ENCODE measurements around the gene EIF2B4. TPM values are rescaled to one million over a fixed set of nuclear protein-coding genes. Genes with fewer than 3 reads are reported as not detected.
"Not testable (repeated sequence)": the region's sequence is repeated elsewhere in the genome, so short reads cannot be mapped to it uniquely, and the experiment has no call there.

Gene EIF2B4
- total RNA-seq, 1 experiment from 2014 or later: 57.2 TPM

DNA sequence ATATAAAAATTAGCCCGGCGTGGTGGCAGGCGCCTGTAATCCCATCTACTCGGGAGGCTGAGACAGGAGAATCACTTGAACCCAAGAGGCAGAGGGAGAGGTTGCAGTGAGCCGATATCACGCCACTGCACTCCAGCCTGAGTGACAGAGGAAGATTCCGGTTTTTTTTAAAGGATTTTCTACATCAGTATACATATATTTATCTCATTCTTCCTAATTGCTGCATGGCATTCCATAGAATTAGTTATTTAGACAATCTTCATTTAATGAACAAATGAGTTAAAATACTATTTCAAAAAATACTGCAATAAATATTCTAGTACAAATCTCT lies 15.6 kb downstream of the EIF2B4 start:
- ChIA-PET CTCF (interaction anchor here (0.6 kb wide), 1 partner anchor 25 kb away, joined by 4 read pairs; no protein-coding TSS in a partner anchor), POLR2A (interaction anchor here (0.6 to 1.2 kb wide), 2 partner anchors 11 to 31 kb away, joined by 3 to 6 read pairs; partner anchors contain the start of gene MPV17)
- H3K9me3 ChIP-seq (ENCODE audit: control insufficient read depth, insufficient read depth, low read depth, low read length): no peaks in the 10 kb centered on the region
- no peak for ATAC-seq
- intact Hi-C loops (cut with micrococcal nuclease; ENCODE audit: unreplicated experiment) (no loop called here), in situ Hi-C loops (cut with HindIII; ENCODE audit: low pct_unique_long_range_greater_than_20kb, low sequenced_read_pairs) (no loop called here)
- no TSS peak for BruUV-seq (replicated peaks)
- H3K27me3 ChIP-seq (ENCODE audit: control insufficient read depth, insufficient read depth, low read length): no peaks in the 10 kb centered on the region
- no peak for TF ChIP-seq SIN3A (IDR thresholded peaks at IDR 0.05; ENCODE audit: borderline replicate concordance, insufficient read depth, low read depth, low read length)
- no peak for TF ChIP-seq POLR2AphosphoS5 (IDR thresholded peaks at IDR 0.05; ENCODE audit: low read depth, low read length)
- TF ChIP-seq, protein P1, sequence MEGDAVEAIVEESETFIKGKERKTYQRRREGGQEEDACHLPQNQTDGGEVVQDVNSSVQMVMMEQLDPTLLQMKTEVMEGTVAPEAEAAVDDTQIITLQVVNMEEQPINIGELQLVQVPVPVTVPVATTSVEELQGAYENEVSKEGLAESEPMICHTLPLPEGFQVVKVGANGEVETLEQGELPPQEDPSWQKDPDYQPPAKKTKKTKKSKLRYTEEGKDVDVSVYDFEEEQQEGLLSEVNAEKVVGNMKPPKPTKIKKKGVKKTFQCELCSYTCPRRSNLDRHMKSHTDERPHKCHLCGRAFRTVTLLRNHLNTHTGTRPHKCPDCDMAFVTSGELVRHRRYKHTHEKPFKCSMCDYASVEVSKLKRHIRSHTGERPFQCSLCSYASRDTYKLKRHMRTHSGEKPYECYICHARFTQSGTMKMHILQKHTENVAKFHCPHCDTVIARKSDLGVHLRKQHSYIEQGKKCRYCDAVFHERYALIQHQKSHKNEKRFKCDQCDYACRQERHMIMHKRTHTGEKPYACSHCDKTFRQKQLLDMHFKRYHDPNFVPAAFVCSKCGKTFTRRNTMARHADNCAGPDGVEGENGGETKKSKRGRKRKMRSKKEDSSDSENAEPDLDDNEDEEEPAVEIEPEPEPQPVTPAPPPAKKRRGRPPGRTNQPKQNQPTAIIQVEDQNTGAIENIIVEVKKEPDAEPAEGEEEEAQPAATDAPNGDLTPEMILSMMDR (IDR thresholded peaks at IDR 0.05): no peak
- no peak for TF ChIP-seq TCF7L2 (IDR thresholded peaks at IDR 0.05; ENCODE audit: low read depth, low read length)
- TF ChIP-seq, protein P2, sequence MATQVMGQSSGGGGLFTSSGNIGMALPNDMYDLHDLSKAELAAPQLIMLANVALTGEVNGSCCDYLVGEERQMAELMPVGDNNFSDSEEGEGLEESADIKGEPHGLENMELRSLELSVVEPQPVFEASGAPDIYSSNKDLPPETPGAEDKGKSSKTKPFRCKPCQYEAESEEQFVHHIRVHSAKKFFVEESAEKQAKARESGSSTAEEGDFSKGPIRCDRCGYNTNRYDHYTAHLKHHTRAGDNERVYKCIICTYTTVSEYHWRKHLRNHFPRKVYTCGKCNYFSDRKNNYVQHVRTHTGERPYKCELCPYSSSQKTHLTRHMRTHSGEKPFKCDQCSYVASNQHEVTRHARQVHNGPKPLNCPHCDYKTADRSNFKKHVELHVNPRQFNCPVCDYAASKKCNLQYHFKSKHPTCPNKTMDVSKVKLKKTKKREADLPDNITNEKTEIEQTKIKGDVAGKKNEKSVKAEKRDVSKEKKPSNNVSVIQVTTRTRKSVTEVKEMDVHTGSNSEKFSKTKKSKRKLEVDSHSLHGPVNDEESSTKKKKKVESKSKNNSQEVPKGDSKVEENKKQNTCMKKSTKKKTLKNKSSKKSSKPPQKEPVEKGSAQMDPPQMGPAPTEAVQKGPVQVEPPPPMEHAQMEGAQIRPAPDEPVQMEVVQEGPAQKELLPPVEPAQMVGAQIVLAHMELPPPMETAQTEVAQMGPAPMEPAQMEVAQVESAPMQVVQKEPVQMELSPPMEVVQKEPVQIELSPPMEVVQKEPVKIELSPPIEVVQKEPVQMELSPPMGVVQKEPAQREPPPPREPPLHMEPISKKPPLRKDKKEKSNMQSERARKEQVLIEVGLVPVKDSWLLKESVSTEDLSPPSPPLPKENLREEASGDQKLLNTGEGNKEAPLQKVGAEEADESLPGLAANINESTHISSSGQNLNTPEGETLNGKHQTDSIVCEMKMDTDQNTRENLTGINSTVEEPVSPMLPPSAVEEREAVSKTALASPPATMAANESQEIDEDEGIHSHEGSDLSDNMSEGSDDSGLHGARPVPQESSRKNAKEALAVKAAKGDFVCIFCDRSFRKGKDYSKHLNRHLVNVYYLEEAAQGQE (IDR thresholded peaks at IDR 0.05; ENCODE audit: insufficient read depth in 1 of 2, low read depth in 2 of 2, low read length in 1 of 2): no peak
- H3K36me3 ChIP-seq (ENCODE audit: control insufficient read depth, insufficient read depth, low read length): no peaks in the 10 kb centered on the region; the same call in 1 of the 2 replicates
- no peak for DNase-seq (ENCODE audit: low read depth, low spot score)
- H3K4me1 ChIP-seq (ENCODE audit: control insufficient read depth, insufficient read depth, low read length): peaks cover 19% of the 10 kb centered on the region
- no peak overlapping the region; a peak in 1 of 4 replicates for H3K4me3 ChIP-seq (ENCODE audit: low read depth in 2 of 2, low read length in 2 of 2)
- no peak overlapping the region; the same call in 1 of the 2 replicates for H3K27ac ChIP-seq (ENCODE audit: low read length)

DNA sequence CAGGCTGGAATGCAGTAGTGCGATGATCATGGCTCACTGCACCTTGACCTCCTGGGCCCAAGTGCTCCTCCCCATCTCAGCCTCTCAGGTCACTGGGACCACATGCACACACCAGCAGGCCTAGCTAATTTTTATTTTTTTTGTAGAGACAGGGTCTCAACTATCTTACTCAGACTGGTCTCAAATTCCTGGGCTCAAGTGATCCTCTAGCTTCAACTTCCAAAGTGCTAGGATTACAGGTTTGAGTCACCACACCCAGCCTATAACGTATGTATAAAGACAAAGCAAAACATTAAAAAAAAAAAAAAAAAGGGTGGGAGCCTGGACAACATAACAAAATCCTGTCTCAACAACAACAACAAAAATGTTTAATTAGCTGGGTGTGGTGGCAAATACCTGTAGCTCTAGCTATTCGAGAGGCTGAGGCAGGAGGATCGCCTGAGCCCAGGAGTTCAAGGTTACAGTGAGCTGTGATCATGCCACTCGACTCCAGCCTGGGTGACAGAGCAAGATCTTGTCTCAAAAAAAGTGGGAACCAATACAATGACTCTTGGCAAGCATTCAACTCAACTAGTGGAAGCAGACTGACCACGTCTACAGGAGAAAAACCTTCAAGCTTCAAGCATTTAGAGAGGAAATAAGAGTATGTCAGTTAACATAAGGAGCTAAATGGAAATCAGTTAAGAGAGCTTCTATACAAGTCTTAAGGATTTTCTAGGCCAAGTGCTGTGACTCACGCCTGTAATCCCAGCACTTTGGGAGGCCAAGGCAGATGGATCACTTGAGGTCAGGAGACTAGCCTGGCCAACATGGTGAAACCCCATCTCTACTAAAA lies 16.2 kb downstream of the EIF2B4 start:
- Histone ChIP-seq H3K27ac (ENCODE audit: low read length) (no peak overlapping the region; the same call in 1 of the 2 replicates), H3K4me1 (ENCODE audit: control insufficient read depth, insufficient read depth, low read length) (peaks cover 19% of the 10 kb centered on the region), H3K9me3 (ENCODE audit: control insufficient read depth, insufficient read depth, low read depth, low read length) (no peaks in the 10 kb centered on the region), H3K27me3 (ENCODE audit: control insufficient read depth, insufficient read depth, low read length) (no peaks in the 10 kb centered on the region), H3K4me3 (ENCODE audit: low read depth in 2 of 2, low read length in 2 of 2) (no peak overlapping the region), H3K36me3 (ENCODE audit: control insufficient read depth, insufficient read depth, low read length) (no peaks in the 10 kb centered on the region; the same call in 1 of the 2 replicates)
- ChIA-PET CTCF (interaction anchor here (0.6 kb wide), 1 partner anchor 24 kb away, joined by 4 read pairs; no protein-coding TSS in a partner anchor), POLR2A (interaction anchor here (0.6 to 1.2 kb wide), 2 partner anchors 11 to 31 kb away, joined by 3 to 6 read pairs; partner anchors contain the start of gene MPV17)
- BruUV-seq (replicated peaks): no TSS peak
- DNase-seq (ENCODE audit: low read depth, low spot score) (no peak), ATAC-seq (no peak)
- intact Hi-C loops (cut with micrococcal nuclease; ENCODE audit: unreplicated experiment): no loop called here
- TF ChIP-seq POLR2AphosphoS5 (IDR thresholded peaks at IDR 0.05; ENCODE audit: low read depth, low read length) (no peak), TCF7L2 (IDR thresholded peaks at IDR 0.05; ENCODE audit: low read depth, low read length) (no peak), SIN3A (IDR thresholded peaks at IDR 0.05; ENCODE audit: borderline replicate concordance, insufficient read depth, low read depth, low read length) (no peak)
- TF ChIP-seq, protein P2 (IDR thresholded peaks at IDR 0.05; ENCODE audit: insufficient read depth in 1 of 2, low read depth in 2 of 2, low read length in 1 of 2): no peak
- TF ChIP-seq, protein P1 (IDR thresholded peaks at IDR 0.05): no peak
- in situ Hi-C loops (cut with HindIII; ENCODE audit: low pct_unique_long_range_greater_than_20kb, low sequenced_read_pairs): no loop called here

DNA sequence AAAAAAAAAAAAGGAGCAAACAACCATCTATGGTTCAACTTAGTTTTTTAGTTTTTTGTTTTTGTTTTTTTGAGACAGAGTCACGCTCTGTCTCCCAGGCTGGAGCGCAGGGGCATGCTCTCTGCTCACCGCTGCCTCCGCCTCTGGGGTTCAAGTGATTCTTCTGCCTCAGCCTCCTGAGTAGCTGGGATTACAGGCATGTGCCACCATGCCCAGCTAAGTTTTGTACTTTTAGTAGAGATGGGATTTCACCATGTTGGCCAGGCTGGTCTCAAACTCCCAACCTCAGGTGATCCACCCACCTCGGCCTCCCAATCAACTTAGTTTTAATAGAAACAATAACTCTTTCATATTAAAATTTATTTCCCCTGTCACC lies 16.8 kb downstream of the EIF2B4 start:
- BruUV-seq (replicated peaks); H3K36me3 ChIP-seq (ENCODE audit: control insufficient read depth, insufficient read depth, low read length); H3K27ac ChIP-seq (ENCODE audit: low read length); H3K4me3 ChIP-seq (ENCODE audit: low read depth in 2 of 2, low read length in 2 of 2); intact Hi-C loops (cut with micrococcal nuclease; ENCODE audit: unreplicated experiment); DNase-seq (ENCODE audit: low read depth, low spot score); CTCF ChIA-PET; in situ Hi-C loops (cut with HindIII; ENCODE audit: low pct_unique_long_range_greater_than_20kb, low sequenced_read_pairs); H3K27me3 ChIP-seq (ENCODE audit: control insufficient read depth, insufficient read depth, low read length); ATAC-seq; H3K9me3 ChIP-seq (ENCODE audit: control insufficient read depth, insufficient read depth, low read depth, low read length): not testable (repeated sequence)
- H3K4me1 ChIP-seq (ENCODE audit: control insufficient read depth, insufficient read depth, low read length): peaks cover 19% of the 10 kb centered on the region
- POLR2A ChIA-PET: interaction anchor here (0.6 to 1.2 kb wide), 4 partner anchors 20 to 1613 kb away, joined by 3 to 6 read pairs (median 4); partner anchors contain the start of gene MPV17
